Glomerular endothelial cell (primary cell): Measurements from ENCODE around the gene ALKBH7. TPM values are rescaled to one million over a fixed set of nuclear protein-coding genes. Genes with fewer than 3 reads are reported as not detected.

ENCODE experiments used
- DNase-seq: peaks from one replicate; pipeline ENCODE4 v3.0.0-alpha.2; 2011; ENCODE audit warnings: low read depth, low spot score; ENCODE audit errors: extremely low read depth
- total RNA-seq: library from RNA; depleted of rRNA; stranded (reverse); fragments of >200 nt; gene quantifications from 2 replicates; pipeline ENCODE4 v1.2.3, GENCODE V29; 2015

Gene ALKBH7
- total RNA-seq, 1 donor from 2014 or later: 51.5 TPM

- DNase-seq: no peak
Measured at GRCh38 chr19:6362351-6362801, 10.2 kb upstream of the ALKBH7 start.

GRCh38 chr19:6364353-6364752 is 8.2 kb upstream of the ALKBH7 start:
- DNase-seq: no peak

GRCh38 chr19:6373096-6373812 is 660 bp downstream of the ALKBH7 start:
- no peak for DNase-seq

- no peak for DNase-seq
Measured at GRCh38 chr19:6373813-6374108, 1.2 kb downstream of the ALKBH7 start.

GRCh38 chr19:6374161-6374709 is 1.6 kb downstream of the ALKBH7 start:
- DNase-seq: no peak

GRCh38 chr19:6374711-6375410 is 2.3 kb downstream of the ALKBH7 start:
- DNase-seq: no peak

GRCh38 chr19:6375411-6376010 is 2.9 kb downstream of the ALKBH7 start, which contains the start of gene PSPN:
Gene PSPN, minus strand, starts transcription at chr19:6375933. Its CDS starts 84 bp downstream, at chr19:6375849.
- no peak for DNase-seq

GRCh38 chr19:6376512-6377190 is 4.1 kb downstream of the ALKBH7 start:
- DNase-seq: no peak

GRCh38 chr19:6378041-6378440 is 5.4 kb downstream of the ALKBH7 start:
- no peak for DNase-seq

GRCh38 chr19:6378486-6378885 is 5.9 kb downstream of the ALKBH7 start:
- DNase-seq: no peak

GRCh38 chr19:6379744-6380143 is 7.2 kb downstream of the ALKBH7 start:
- no peak for DNase-seq

GRCh38 chr19:6381030-6381750 is 8.6 kb downstream of the ALKBH7 start:
- no peak for DNase-seq

- no peak for DNase-seq
Measured at GRCh38 chr19:6383188-6383587, 10.6 kb downstream of the ALKBH7 start.

- DNase-seq: no peak
Measured at GRCh38 chr19:6384381-6384780, 11.8 kb downstream of the ALKBH7 start.

GRCh38 chr19:6387372-6387771 is 14.8 kb downstream of the ALKBH7 start:
- no peak for DNase-seq

- no peak for DNase-seq
Measured at GRCh38 chr19:6392221-6393073, 19.9 kb downstream of the ALKBH7 start.

- peak; percentile 63 for DNase-seq
Measured at GRCh38 chr19:6393074-6393982, 20.7 kb downstream of the ALKBH7 start, which contains the start of gene GTF2F1. Gene GTF2F1, minus strand, starts transcription at chr19:6393164. Its CDS starts 169 bp downstream, at chr19:6392995.

- DNase-seq: no peak
Measured at GRCh38 chr19:6393983-6394412, 21.4 kb downstream of the ALKBH7 start.
